ENCODE results near the gene APCDD1L.

Gene APCDD1L

DNA sequence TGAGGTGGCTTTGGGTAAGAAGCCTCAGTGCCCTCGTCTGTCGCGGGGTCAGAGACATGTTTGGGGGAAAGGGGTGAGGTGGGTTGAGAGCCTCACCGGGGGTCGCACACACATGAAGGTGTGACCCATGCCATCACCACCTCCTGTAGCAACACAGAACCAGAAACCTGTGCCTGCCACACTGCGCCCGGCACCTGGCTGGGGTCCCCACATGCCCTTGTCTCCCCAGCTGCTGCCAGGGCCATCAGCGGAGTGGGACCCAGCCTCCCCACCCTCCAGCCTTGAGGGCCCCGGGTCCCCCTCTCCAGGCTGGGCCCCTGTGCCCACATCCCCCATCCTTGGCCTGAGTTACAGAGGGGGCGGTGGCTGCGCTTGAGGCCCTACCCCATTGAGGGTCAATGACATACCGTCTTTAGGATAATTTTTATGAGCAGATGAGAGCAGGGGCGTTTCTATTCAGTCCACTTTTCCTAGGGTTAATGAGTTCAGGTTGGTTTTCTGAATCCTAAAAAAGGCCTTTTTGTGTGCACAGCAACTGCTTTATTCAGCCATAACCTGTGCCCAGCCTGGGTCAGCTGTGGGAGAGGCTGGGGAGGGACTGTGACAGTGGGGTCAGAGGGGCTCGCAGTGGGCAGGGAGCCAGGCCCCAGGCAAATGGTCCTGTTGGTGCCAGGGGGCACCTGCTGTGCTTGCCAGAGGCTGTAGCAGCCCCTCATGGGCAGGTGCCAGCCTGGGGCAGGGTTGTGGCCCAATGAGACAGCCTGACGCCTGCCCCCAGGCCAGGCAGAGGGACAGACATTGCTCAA, 19.4 kb downstream of the APCDD1L start:
- H3K27ac ChIP-seq, result no peak overlapping the region
- no peak for DNase-seq (ENCODE audit: low read depth, low spot score)

DNA sequence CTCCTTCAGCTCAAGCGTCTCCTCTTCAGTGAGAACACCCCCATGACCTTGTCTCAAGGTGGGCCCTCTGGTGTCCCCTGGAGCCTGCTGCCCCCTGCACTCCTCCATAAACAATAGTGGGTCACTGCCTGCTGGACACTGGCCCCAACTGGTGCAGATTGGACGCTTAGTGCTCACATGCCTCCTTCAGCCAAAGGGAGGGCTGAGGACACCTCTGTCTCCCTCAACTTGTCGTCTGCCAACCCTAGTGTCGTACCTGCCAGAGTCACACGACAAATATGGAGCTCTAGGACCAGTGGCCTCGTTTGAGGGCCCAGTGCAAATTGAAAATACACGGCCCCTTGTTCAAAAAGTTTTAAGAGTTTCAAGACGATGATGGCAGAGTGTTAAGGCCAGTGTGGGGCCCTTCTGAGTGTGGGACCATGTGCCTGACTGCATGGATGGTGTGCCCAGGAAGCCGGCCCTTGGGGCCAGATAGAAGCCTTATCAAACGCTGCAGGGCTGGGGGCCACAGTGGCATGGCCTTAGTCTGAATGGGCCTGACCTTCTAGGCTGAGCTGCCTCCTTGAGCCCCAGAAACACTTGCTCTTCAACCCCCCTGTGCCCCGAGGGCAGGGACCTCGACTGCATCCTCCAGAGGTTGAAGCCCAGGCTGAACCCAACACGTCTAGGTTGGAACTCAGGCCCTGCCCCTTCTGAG, 20.1 kb downstream of the APCDD1L start:
- no peak overlapping the region for H3K27ac ChIP-seq
- DNase-seq (ENCODE audit: low read depth, low spot score), result no peak

- no peak for DNase-seq (ENCODE audit: low read depth, low spot score)
- no peak overlapping the region for H3K27ac ChIP-seq
These were observed 22.2 kb downstream of the APCDD1L start for GRCh38 chr20:58492795-58493524.

DNA sequence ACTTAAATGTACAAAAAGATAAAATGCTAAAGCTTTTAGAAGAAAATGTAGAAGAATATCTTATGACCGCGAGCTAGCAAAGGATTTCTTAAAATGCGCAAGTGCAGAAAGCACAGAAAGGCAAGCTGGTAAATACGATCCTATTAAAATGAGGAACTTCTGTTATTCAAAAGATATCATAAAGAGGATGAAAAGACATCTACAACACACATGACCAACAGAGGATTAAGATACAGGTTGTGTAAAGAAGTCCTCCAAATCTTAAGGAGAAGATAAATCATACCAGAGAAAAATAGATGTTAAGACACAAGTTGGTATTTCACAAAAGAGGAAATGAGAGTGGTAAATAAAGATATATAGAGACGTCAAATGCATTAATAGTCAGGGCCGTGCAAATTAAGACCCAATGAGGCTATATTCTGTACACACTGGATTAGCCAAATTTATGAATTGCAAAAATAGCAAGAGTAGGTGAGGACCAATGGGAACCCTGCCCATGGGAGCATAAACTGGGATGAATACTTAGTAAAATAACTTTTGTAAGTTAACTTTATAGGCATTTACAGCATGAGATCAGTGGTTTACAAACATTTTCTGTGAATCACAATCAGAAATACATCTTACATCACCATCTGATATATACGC, 23.0 kb downstream of the APCDD1L start:
- H3K27ac ChIP-seq, result no peak overlapping the region

GRCh38 chr20:58486207-58486606, 29.0 kb downstream of the APCDD1L start:
- no peak overlapping the region for H3K27ac ChIP-seq
- no peak for DNase-seq (ENCODE audit: low read depth, low spot score)

More for the DNA sequence above, 23.0 kb downstream of the APCDD1L start:
- DNase-seq (ENCODE audit: low read depth, low spot score), result no peak

GRCh38 chr20:58485393-58485792, 29.8 kb downstream of the APCDD1L start:
- no peak for DNase-seq (ENCODE audit: low read depth, low spot score)
- H3K27ac ChIP-seq, result no peak overlapping the region

DNA sequence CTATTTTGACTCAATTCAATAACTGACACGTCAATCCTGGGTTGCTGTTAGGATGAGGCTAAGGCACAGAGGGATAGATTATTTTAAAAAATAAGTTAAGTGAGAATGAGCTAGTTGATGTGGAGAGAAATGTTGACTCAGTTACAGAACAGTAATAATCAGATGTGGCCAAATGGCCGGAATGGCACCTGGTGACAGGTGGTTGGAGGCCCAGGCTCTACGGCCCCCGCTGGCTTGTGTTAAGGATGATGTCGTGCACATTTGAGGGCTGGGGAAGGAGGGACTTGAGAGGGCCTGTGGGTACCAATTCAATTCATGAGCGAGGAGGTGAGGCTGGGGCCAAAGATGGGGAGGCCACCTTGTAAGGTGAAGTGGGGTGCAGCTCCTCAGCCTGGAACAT, 31.7 kb downstream of the APCDD1L start:
- DNase-seq (ENCODE audit: low read depth, low spot score), result no peak
- H3K27ac ChIP-seq, result no peak overlapping the region

DNA sequence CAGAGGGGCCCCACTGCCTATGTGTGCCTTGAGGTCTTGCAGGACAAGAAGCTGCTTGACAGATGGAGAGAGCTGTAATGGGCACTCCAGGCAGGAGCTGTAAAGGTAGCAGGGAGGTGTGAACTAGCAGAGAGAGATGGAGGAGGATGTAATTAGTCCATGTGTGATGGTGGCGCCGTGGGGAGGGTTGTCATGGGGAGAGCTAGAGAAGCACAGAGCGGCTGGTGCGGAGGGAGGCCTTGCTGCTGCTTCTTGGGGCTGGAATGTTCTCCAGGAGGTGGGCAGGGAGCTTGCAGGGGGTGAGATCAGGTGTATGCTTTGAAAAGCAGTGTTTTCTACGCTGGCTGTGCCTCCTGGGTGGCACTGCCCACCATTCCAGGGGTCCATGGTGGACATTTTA, 32.1 kb downstream of the APCDD1L start:
- no peak for DNase-seq (ENCODE audit: low read depth, low spot score)
- no peak overlapping the region for H3K27ac ChIP-seq

DNA sequence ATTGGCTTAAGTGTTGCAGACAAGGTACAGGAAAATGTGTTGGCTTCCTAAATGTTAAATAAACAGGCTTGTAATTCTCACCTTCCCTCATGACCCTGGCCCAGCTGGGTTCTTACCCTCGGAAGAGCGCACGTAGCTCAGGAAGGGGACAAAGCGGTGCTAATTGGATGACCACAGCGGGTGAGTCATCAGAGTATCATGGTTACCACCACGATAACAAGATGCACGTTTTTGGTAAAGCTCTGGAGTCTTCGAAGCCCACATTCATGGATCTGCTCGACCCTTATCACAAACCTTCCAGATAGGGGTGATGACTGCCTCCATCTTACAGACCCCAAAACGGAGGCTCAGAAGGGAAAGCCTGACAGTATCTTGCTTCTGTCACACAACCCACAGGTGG, 32.8 kb downstream of the APCDD1L start:
- no peak overlapping the region for H3K27ac ChIP-seq
- no peak for DNase-seq (ENCODE audit: low read depth, low spot score)

- H3K27ac ChIP-seq, result no peak overlapping the region
- no peak for DNase-seq (ENCODE audit: low read depth, low spot score)
These were observed 33.6 kb downstream of the APCDD1L start for GRCh38 chr20:58481481-58482021.

- no peak for DNase-seq (ENCODE audit: low read depth, low spot score)
These were observed 34.5 kb downstream of the APCDD1L start for GRCh38 chr20:58480551-58481336.

DNA sequence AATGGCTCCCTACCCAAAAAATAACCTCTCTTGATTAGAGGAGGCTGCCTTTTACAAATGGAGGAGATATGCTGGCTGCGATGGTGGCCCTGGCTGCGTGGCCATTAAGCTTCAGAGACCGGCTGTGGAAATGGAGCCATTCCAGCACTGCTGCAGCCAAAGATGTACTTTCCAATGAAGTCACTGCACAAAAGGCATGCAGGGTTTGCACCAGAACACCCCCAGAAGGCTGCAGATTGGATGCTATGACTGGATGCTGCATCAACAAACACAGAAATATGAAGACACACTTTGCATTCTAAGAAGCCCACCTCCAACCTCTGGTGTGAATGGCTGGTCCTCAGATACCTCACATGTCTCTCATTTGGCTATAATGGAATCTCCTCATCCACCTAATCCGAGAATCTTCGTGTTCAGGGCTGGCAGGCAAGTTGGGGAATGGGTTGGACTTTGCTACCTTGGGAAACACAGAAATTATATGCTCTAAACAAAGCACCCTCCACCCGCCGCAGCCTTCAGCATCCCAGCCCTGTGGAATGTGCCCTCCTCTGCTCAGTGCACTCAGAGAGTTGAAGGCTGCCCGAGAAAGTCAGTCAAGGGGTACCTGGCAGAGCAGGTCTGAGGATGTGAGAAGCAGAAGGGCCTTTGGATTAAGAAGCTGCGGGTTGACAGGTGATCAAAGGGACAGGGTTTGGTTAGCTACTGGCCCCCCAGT, 35.3 kb downstream of the APCDD1L start:
- no peak overlapping the region for H3K27ac ChIP-seq
- no peak for DNase-seq (ENCODE audit: low read depth, low spot score)

More at GRCh38 chr20:58480551-58481336, 34.5 kb downstream of the APCDD1L start:
- no peak overlapping the region for H3K27ac ChIP-seq

- H3K27ac ChIP-seq, result no peak overlapping the region
- DNase-seq (ENCODE audit: low read depth, low spot score), result no peak
These were observed 36.9 kb downstream of the APCDD1L start for GRCh38 chr20:58478141-58478805.

DNA sequence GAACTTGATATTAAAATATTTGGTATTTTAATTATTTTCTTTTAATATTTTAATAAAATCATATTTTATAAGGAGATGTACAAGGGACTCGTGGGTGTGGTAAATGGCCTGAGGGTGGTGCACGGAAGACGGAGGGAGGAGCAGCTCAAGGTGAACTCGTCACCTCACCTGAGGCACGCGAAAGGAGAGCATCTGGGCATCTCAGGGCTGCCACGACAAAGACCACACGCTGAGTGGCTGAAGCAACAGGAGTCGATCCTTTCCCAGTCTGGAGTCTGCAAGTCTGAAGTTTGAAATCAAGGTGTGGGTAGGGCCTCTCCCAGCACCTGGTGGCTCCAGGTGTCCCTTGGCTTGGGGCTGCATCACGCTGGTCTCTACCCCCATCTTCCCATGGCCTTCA, 39.7 kb downstream of the APCDD1L start:
- H3K27ac ChIP-seq, result no peak overlapping the region
- DNase-seq (ENCODE audit: low read depth, low spot score), result no peak

- no peak overlapping the region for H3K27ac ChIP-seq
- no peak for DNase-seq (ENCODE audit: low read depth, low spot score)
These were observed 41.5 kb downstream of the APCDD1L start for GRCh38 chr20:58473453-58474425.

DNA sequence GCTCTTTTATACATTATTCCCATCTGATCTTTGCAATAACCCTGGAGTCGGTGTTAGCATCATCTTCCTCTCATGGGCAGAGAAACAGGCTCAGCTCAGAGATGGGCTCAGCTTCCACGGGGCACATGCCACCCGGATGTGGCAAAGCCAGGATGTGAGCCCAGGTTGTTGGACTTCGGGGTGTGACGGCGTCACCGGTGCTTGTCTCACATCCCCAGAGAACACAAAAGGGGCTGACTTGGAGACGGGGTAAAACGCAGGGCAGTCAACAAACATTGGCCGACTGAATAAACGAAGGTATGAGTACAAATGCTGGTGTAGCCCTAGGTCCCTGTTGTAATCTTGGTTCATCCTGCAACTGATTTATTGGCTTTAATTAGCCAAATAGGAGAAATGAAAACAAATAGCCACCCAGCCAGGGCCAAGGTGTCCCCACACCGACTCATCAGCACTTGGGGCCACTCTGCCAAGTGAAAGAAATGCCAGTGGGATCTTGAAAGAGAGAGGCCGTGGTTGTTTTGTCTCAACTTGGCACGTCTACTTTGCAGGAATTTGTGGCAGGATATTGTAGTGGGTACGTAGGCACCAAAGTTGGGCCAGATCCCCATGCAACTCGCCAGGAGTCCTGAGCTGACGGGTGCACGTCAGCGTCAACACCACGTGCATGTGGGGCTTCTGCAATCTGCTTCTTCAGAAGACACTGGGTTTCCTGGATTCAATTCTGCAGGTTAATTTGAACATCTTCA, 42.8 kb downstream of the APCDD1L start:
- no peak for DNase-seq (ENCODE audit: low read depth, low spot score)
- H3K27ac ChIP-seq, result no peak overlapping the region
